HUES48 (cell line): ENCODE data around the gene RASD1.
"Not testable (repeated sequence)": the region's sequence is repeated elsewhere in the genome, so short reads cannot be mapped to it uniquely, and the experiment has no call there.

ENCODE experiments used
- H3K27ac ChIP-seq: one replicate; pipeline ENCODE4 v1.7.0; 2013; ENCODE audit warnings: low read depth, low read length, inconsistent platforms
- H3K27me3 ChIP-seq: 2 replicates; pipeline ENCODE4 v1.6.1; 2013; ENCODE audit warnings: mild to moderate bottlenecking, low read length; ENCODE audit not compliant: control insufficient read depth, insufficient read depth
- H3K36me3 ChIP-seq: 2 replicates; pipeline ENCODE4 v1.6.1; 2013; ENCODE audit warnings: low read length; ENCODE audit not compliant: control insufficient read depth, insufficient read depth
- H3K4me1 ChIP-seq: 2 replicates; pipeline ENCODE4 v1.6.1; 2013; ENCODE audit warnings: mild to moderate bottlenecking, low read length; ENCODE audit not compliant: control insufficient read depth, insufficient read depth
- H3K4me3 ChIP-seq: 2 replicates; pipeline ENCODE4 v1.5.1; 2013; ENCODE audit warnings: mild to moderate bottlenecking, low read depth, low read length
- H3K9ac ChIP-seq: 2 replicates; pipeline ENCODE4 v1.6.1; 2013; ENCODE audit warnings: mild to moderate bottlenecking, low read depth, low read length, moderate library complexity
- H3K9me3 ChIP-seq: 2 replicates; pipeline ENCODE4 v1.6.1; 2013; ENCODE audit warnings: low read length; ENCODE audit not compliant: control insufficient read depth, insufficient read depth

The RASD1 gene

DNA sequence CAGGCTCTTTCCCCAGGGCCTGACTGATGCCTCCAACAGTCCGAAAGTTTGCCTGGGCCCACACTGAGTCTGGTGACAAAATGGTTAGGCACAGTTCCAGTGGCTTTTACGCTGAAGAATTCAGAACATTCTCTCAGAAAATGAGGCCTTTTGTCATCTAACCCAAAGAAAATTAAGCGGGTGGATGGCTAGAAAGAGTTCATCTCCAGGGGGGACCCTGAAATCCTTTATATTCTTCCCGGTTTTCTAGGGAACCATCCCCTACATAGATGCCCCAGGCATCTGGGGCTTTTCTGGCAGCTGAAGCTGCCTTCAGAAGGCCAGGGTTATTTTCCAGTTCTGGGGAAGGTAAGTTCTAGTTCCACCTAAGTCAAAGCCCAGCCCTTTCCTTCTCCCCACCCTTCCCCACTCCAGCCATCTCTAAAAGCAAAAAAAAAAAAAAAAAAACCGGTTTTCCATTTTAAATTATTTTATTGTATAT is 2.2 kb downstream of the RASD1 start:
- H3K9ac ChIP-seq: no peak overlapping the region
- H3K27ac ChIP-seq: no peak overlapping the region
- no peaks in the 10 kb centered on the region for H3K9me3 ChIP-seq
- peaks cover 36% of the 10 kb centered on the region for H3K4me1 ChIP-seq
- H3K4me3 ChIP-seq: peak overlapping the region; percentile 74; the same call in 1 of the 2 replicates
- H3K27me3 ChIP-seq: peaks cover 24% of the 10 kb centered on the region
- peaks cover 28% of the 10 kb centered on the region for H3K36me3 ChIP-seq

DNA sequence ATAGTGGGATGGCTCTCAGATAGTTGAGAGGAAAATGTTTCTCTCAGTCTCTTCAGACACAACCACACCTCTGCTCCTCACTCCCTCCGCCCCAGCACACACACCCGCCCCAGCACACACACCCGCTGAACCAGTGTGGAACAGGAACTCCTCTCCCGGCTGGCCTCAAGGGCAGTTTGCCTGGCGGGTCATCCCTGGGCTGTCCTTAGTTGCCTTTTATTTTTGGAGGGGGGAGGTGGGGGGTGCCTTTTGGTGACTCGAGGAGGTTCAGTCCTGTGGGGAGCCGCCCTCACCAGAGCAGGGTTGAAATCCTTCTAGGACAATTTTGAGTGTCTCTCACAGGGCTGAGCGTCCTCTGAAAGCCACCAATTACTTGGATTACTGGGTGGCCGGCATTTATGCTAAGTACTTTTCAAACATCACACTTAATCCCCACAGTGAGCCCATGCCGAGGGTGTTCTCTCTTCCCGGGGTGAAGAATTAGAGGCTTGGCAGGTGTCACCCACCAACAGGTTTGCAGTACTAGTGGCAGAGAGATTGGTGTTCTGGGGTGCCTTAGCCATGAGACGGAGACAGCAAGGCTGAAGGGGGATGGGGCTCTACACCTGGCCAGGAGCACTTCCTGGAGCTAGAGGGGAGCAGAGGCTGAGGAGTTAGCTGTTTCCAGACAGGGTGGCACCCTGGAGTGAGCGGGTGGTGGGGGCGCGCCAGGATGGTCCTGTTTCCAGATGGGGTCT is 2.8 kb downstream of the RASD1 start:
- no peak overlapping the region for H3K27ac ChIP-seq
- no peak overlapping the region for H3K9ac ChIP-seq
- H3K9me3 ChIP-seq: no peaks in the 10 kb centered on the region
- peaks cover 28% of the 10 kb centered on the region for H3K36me3 ChIP-seq
- H3K27me3 ChIP-seq: peaks cover 24% of the 10 kb centered on the region
- peaks cover 36% of the 10 kb centered on the region for H3K4me1 ChIP-seq
- H3K4me3 ChIP-seq: no peak overlapping the region

GRCh38 chr17:17492571-17492970 is 3.6 kb downstream of the RASD1 start:
- no peak overlapping the region for H3K4me3 ChIP-seq
- H3K9me3 ChIP-seq: no peaks in the 10 kb centered on the region
- H3K9ac ChIP-seq: no peak overlapping the region
- peaks cover 24% of the 10 kb centered on the region for H3K27me3 ChIP-seq
- H3K4me1 ChIP-seq: peaks cover 36% of the 10 kb centered on the region
- no peak overlapping the region for H3K27ac ChIP-seq
- H3K36me3 ChIP-seq: peaks cover 37% of the 10 kb centered on the region

GRCh38 chr17:17492085-17492484 is 4.1 kb downstream of the RASD1 start:
- no peak overlapping the region for H3K9ac ChIP-seq
- H3K4me3 ChIP-seq: no peak overlapping the region
- peaks cover 32% of the 10 kb centered on the region for H3K4me1 ChIP-seq
- H3K36me3 ChIP-seq: peaks cover 39% of the 10 kb centered on the region
- H3K9me3 ChIP-seq: no peaks in the 10 kb centered on the region
- H3K27ac ChIP-seq: no peak overlapping the region
- H3K27me3 ChIP-seq: peaks cover 24% of the 10 kb centered on the region

DNA sequence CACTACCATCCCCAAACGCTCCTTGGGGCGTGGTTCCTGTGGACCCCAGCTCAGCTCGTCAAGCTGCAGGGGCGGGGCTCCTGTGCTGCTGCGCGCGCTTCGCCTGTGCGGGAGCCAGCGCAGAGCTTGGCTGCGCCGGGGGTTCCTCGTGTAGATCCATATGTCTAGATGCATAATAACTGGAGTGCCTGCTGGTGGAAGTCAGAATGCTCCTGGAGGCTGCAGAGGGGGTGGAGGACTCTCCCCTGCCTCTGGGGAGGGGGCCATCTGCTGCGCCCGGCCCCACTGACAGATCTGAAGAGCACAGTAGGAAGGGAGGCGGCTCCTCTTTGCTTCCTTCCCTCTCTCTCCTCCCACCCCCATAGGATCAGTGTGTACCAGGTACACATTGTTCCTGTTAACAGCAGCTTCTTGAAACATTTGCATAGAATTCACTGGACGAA is 4.6 kb downstream of the RASD1 start:
- Histone ChIP-seq H3K9me3 (no peaks in the 10 kb centered on the region), H3K27me3 (peaks cover 24% of the 10 kb centered on the region), H3K4me1 (peaks cover 30% of the 10 kb centered on the region), H3K36me3 (peaks cover 39% of the 10 kb centered on the region), H3K4me3 (no peak overlapping the region), H3K9ac (no peak overlapping the region), H3K27ac (no peak overlapping the region)

DNA sequence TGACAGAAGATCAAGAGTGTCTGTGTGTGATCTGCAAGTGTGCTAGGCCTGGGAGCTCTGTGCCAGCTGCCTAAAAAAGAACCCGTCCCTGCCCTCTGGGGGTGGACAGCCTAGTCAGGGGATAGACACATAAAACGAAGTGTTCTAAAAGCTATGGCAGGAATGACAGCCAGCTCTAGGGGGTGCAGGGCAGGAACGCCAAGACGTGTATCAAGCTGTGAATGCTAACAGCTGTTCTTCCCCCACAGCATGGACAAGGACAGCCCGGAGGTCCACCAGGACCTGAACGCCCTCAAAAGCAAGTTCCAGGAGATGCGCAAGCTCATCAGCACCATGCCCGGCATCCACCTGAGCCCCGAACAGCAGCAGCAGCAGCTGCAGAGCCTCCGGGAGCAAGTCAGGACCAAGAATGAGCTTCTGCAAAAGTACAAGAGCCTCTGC is 5.1 kb downstream of the RASD1 start:
- Histone ChIP-seq H3K4me3 (no peak overlapping the region), H3K27ac (no peak overlapping the region), H3K9me3 (no peaks in the 10 kb centered on the region), H3K36me3 (peaks cover 39% of the 10 kb centered on the region), H3K9ac (no peak overlapping the region), H3K27me3 (peaks cover 23% of the 10 kb centered on the region), H3K4me1 (peaks cover 30% of the 10 kb centered on the region)

DNA sequence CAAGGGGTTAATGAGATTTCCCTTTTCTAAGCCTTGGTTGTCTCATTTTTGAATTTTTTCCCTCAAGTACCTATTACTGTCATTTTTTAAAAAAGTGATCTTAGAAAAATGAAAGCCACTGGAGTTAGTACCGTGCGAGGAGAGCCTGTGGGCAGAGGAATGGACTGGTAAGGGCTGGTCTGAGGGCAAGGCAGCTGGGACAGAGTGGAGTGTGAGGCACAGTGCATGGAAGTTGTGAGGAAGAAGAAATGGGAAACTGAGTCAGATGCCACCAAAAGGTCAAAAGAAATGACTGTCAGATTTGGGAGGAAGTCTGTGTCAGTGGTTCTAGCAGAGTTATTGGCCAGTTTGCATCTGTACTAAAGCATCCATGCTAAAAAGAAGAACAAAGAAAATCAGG is 8.2 kb downstream of the RASD1 start:
- H3K4me1 ChIP-seq: peaks cover 11% of the 10 kb centered on the region
- no peak overlapping the region for H3K9ac ChIP-seq
- no peaks in the 10 kb centered on the region for H3K9me3 ChIP-seq
- H3K36me3 ChIP-seq: peaks cover 54% of the 10 kb centered on the region
- H3K27ac ChIP-seq: no peak overlapping the region
- H3K4me3 ChIP-seq: no peak overlapping the region
- H3K27me3 ChIP-seq: no peaks in the 10 kb centered on the region

DNA sequence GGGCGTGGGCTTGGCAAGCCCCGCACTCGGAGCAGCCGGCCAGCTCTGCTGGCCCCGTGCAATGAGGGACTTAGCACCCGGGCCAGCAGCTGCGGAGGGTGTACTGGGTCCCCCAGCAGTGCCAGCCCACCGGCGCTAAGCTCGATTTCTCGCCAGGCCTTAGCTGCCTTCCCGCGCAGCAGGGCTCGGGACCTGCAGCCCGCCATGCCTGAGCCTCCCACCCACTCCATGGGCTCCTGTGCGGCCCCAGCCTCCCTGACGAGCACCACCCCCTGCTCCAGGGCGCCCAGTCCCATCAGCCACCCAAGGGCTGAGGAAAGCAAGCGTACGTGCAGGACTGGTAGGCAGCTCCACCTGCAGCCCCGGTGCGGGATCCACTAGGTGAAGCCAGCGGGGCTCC is 9.8 kb downstream of the RASD1 start:
- H3K27me3 ChIP-seq, H3K4me1 ChIP-seq, H3K4me3 ChIP-seq, H3K9ac ChIP-seq, H3K27ac ChIP-seq, H3K9me3 ChIP-seq: not testable (repeated sequence)
- H3K36me3 ChIP-seq: peaks cover 50% of the 10 kb centered on the region

DNA sequence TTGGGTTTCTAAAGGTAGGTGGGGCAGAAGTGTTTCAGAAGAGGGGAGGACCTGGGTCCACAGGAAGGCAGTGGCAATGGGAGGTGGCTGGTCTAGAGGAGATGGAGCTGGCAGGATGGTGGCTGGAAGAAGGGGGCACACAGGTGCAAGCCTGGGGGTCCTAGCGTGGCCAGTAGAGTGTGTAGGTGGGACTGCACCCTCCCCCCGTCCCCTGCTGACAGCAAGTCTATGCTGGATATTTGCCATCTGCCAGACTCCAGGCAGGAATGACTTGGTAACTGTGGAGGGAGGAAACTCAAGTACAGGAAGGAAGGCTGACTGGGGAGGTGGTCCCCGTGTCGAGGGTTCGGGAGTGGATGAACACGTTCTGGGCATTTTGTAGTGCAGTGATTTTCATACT is 10.8 kb downstream of the RASD1 start:
- Histone ChIP-seq H3K9me3 (no peaks in the 10 kb centered on the region), H3K36me3 (peaks cover 48% of the 10 kb centered on the region), H3K27ac (no peak overlapping the region), H3K27me3 (no peaks in the 10 kb centered on the region), H3K9ac (no peak overlapping the region), H3K4me1 (no peaks in the 10 kb centered on the region), H3K4me3 (no peak overlapping the region)

GRCh38 chr17:17484451-17484899 is 11.7 kb downstream of the RASD1 start:
- H3K9me3 ChIP-seq: no peaks in the 10 kb centered on the region
- no peaks in the 10 kb centered on the region for H3K4me1 ChIP-seq
- no peak overlapping the region for H3K9ac ChIP-seq
- H3K27me3 ChIP-seq: no peaks in the 10 kb centered on the region
- H3K36me3 ChIP-seq: peaks cover 53% of the 10 kb centered on the region
- H3K4me3 ChIP-seq: no peak overlapping the region
- no peak overlapping the region for H3K27ac ChIP-seq

DNA sequence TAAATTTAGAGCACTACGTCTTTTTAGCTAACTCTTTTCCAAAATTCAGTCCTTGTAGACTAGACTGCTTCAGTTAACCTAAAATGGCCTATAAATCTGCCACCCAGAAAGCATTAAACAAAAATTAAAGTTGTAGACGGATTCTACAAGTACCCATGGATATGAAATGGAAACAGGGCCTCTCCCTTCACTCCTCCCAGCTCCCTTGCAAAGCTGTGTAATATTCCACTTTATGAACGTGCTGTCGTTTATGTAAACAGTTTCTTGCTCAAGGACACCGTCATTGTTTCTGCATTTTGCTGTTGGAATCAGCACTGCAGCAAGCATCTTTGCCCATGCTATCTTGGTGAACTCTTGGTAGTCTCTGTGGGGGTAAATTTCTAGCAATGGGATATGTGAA is 14.3 kb downstream of the RASD1 start:
- peaks cover 4% of the 10 kb centered on the region; the same call in 1 of the 2 replicates for H3K4me1 ChIP-seq
- no peak overlapping the region for H3K9ac ChIP-seq
- H3K27me3 ChIP-seq: no peaks in the 10 kb centered on the region
- no peaks in the 10 kb centered on the region for H3K9me3 ChIP-seq
- H3K27ac ChIP-seq: no peak overlapping the region
- no peak overlapping the region for H3K4me3 ChIP-seq
- peaks cover 45% of the 10 kb centered on the region for H3K36me3 ChIP-seq
